Stimulated activated CD4-positive, alpha-beta T cell treated with anti-CD3 and anti-CD28 coated beads, Interleukin-15, amount 100 ng/mL, for 24 hours (primary cell): ENCODE measurements around the gene CCIN.

Experiments
- DNase-seq: peaks from one replicate; pipeline ENCODE4 v3.0.0-alpha.2; 2020

CCIN gene

DNA sequence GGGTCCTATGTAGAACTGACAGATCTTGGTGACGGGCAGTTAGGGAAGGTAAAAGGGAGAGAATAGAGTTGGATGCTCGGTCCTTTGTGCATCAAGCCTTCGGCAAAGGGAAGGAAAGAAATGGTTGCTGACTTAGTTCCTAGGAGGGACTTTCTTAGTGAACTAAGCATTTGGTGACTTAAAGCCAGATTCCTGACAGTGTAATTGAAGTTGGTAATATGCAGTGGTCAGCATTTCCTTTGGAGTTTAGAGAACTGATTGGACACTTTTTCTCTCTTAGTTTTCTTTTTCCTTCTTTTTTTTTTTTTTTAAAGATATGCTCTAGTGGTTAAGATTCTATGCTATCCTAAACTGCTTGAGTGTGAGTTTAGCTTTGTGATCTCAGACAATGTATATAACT, 23.8 kb downstream of the CCIN start:
- no peak for DNase-seq

DNA sequence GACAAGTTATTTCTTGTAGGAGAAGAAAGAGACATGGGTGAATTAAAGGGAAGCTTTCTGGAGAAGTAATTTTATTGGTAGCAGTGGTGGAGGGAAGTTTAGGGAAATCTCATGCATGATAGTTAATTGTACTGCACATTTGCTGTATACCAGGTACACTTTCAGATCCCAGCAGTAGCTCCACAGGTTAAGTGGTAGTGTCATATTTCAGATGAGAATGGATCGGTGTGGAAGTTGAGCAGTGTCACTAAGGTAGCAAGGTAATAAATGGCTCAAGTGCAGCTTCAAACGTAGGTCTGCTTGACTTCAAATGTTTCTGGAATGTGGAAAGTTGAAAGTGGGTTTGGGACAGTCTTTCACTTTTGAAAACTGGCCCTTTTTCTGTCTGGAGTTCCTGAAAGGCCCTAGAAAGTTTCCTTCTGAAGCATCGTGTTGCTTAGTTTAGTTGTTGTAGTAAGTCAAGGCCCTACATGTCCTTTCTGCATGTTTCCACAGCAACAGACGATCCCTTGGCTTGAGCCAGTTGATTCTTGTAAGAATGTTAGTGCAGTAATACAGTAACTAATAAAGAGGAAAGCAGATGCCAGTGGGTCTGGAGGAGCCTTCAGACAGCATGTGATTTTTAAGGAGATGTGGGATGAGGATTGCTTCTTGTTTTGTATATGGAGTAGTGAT, 25.3 kb downstream of the CCIN start:
- no peak for DNase-seq

DNA sequence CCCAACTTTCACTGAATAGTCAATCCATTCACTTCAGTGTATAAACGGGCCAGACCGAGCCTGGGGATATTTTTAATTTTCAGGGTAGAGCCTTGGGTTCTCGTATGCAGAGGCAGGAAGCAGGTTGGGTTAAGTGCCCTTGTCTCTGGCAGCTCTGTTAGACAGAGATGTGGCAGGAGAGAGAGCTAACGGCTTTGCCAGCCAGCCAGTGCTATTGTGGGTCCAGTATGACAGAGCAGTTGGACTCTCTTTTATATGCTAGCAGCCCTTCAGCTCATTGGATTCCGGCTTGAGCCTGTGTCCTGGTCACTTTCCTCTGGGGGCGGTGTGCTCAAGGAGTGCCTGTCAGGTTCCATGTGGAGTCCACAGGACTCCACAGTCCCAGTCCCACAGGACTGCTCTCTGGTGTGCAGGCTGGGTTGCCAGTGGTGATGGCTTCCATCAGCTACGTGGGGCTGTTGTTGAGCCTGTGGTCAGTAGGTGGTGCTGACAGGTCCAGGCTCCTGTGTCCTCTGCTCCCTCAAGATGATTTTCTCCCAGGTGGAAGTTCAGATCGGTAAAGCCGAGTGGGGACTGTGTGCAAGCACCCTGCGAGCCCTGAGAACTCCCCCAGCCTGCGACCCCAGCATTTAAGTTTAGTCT, 35.8 kb downstream of the CCIN start:
- DNase-seq: no peak

DNA sequence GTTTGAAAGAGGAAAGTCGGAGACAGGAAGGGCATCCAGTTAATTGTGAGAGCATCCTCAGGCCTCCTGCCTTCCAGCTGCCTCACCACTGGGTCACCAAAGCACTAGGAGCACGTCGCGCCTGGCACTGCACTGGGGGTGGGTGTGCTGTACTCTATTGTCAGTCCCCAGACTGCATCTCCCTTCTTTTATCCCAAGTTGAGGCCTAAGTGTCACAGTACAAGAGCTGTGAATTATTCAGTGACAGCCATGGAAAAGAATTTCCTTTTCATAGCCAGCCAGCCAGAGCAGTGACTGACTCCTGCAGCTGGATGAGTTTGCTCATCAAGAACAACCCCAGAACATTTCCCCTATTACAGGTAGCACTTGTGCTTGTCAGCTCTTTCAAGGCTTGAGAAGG, 37.8 kb downstream of the CCIN start:
- no peak for DNase-seq

DNA sequence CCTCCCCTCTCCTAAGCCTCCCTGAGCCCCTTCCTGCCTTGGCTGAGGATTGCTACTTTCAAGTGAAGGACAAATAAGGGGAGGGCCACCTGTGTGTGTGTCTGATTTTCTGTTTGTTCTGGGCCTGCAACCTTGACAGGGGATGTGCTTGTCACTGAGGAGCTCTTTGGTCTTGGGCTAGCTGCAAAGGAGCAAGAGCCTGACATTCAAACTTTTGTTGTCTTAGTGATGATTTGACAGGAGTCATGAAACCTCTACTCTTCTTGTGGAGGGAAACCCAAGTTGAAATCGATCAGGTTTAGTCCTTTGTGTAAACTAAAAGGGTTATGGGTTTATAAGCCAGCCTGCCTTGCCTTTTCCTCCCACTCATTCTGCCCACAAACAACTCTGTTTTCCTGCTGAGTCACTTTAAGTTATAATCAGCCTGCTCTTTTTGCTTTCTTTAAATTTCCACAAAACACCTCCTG, 38.4 kb downstream of the CCIN start:
- no peak for DNase-seq

DNA sequence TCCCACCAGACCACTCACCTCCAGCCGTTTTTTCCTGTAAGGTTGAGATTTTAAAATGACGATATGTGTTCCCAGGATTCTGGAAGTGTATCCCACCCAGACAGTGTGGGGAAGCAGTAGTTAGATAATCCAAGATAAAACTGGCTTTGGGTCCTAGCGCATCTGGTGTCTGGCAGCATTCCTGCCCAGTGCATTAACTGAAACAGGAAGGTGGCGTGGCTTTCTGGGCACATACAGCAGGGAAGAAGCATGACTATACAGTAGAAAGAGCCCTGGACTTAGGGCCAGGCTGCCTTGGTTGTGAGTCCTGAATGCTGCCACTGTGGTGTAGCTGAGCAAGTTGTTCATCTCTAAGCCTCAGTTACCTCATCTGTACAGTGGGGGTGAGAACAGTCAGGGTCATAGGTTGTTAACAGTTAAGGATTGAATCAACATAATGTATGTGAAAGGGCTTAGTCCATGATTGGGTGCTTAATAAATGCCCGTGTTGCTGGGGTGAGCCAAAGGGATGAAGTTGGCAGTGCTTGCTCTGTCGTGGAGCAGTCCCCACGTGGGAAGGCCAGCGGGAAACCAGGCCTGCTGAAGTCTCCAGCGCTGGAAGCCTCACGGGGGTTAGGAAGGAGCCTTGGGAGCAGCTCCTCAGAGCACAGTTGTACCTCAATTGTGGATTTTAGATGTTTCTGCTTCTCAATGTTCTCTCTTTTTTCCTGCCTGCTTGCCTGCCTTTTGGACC, 39.5 kb downstream of the CCIN start:
- DNase-seq: no peak

DNA sequence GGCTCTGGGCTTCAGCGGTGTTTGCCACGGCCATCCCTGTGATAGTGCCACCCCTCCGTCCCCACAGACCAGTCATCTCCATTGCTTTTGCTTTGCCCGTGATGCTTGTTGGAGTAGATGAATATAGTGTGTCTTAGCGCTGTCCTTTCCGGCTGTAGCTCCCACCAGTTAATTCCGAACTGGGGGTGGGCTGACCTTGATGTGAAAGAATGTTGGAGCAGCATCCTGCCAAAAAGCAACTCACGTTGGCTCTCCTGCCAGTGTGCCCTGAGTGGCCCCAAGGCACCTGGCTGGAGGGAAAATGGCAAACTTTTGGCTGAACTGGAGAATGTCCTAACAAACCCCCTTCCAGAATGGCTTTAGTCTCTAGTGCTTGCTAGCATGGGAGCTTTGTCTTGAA, 41.5 kb downstream of the CCIN start:
- no peak for DNase-seq

DNA sequence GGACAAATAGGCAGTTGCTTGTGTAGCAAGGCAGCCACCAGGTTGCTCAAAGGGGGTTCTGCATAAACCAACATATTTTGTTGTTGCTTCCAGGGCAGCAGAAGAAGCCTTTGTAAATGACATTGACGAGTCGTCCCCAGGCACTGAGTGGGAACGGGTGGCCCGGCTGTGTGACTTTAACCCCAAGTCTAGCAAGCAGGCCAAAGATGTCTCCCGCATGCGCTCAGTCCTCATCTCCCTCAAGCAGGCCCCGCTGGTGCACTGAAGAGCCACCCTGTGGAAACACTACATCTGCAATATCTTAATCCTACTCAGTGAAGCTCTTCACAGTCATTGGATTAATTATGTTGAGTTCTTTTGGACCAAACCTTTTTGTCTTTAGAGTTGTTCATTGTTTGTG, 42.3 kb downstream of the CCIN start:
- no peak for DNase-seq

DNA sequence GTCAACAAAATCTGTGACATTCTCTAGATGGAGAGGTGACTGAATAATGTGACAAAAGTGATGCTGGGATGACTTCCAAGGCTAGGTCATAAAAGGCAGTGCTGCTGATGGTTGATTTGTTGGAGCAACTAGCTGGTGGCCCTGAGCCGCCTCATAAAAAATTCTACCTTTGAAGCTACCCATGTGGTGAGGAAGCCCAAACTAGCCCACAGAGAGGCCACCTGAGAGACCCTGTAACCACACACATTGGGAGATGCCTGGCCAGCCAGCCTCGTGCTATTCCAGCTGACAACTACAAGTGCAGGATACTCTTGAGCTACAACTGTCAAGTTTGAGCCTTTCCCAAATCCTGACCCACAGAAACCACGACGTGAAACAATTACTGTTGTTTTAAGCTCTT, 44.2 kb downstream of the CCIN start:
- DNase-seq: no peak

DNA sequence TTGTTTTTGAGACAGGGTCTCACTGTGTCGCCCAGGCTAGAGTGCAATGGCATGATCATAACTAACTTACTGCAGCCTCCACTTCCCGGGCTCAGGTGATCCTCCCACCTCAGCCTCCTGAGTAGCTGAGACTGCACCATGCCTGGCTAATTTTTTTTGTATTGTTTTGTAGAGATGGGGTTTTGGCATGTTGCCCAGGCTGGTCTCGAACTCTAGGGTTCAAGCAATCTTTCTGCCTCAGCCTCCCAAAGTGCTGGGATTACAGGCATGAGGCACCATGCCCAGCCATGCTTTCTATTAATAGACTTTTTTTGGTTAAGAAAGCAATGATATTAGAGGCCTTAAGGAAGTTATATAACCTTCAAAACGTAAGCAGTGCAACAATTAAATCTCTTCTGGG, 44.8 kb downstream of the CCIN start:
- DNase-seq: no peak

DNA sequence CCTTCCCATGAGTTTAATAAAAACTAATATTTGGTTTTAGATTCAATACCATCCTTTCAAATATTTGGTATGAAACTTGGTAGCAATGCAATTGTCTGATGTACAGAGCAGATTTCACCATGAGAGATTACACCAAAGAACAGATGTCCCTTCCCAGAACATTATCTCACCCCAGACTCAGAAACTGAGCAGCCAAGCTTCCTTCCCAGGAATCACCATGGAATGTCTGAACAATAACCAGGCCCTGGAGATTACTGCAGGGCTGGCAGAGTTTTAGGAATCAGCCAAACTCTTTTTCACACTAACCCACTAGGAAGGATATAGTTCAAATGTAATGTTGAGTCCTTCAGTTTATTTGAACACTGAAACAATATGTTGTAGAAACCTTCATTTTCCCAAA, 45.4 kb downstream of the CCIN start:
- DNase-seq: no peak

DNA sequence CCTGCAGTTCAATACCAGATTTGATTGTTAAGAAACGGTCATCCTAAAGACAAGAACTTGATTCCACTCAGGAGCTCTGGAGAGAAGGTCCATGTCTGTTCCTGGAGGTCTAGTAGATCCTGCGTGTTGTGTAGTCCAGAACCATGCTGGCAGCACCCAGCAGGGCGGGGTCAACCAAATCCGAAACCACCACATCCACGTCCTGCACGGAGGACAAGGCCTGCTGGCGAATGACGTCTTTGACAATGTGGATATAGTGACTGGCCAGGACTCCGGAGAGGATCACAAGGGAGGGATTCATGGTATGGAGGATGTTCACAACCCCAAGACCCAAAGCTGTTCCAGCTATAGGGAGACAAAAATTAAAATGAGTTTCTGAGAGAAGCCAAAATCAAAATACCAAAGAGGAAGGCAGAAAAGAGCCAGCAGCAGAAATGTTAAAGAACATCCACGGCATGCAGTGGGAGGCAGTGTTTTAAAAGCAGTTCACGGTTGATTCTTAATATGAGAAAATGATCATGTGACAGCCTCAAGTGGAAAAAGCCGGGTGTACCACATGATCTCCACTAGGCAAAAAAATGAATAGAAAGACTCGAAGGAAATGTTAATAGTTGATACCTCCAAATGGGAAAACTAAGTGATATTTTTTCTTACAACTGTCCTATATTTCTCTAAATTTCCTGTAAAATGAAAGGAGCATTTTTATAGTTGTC, 48.2 kb downstream of the CCIN start:
- no peak for DNase-seq

DNA sequence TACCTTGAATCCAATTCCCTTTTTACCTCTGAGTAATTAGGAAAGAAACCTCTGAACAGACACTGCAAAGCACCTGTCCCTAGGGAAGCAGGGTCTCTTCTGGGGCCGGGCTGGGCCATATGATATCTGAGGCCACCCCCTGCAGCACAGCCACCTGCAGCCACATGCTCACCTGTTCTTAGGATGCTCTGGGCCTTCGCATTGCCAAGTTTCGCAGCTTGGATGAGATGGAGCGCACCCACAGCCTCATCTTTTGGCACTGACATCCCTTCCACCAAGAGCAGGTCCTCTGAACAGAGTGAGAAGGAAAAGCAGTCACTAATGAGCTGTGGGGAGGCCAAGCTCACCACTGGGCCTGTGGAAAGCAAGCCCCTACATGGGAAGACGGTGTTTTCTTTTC, 48.8 kb downstream of the CCIN start:
- DNase-seq: no peak

DNA sequence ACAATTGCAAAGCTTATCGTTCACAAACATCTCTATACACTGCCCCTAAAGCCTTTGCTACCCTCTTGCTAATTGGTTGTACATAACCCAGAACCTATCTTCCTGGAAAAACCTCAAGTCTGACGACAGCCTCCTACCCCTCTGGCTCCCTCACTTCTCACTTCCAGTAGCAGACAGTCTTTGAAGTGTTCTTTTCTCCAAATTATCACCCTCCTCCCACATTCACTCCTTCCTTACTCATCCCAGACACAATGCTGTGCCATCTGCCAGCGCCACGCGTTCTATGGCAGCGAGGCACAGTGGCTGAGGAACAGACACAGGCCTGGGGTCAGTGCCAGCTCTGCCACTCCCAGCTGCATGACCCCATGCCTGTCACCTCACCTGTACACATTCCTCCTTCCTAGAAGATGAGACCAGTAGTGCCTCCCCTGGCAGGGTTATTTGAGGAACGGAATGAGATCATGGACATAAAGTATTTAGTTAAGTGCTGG, 49.3 kb downstream of the CCIN start:
- no peak for DNase-seq
